HepG2 (cell line): ENCODE data around the gene CBFA2T2. TPM values are rescaled to one million over a fixed set of nuclear protein-coding genes. Genes with fewer than 3 reads are reported as not detected.

Experiments used
- AHR ChIP-seq: IDR thresholded peaks from 2 replicates; pipeline ENCODE4 v1.6.1; 2018; ENCODE audit warnings: missing genetic modification reagents, missing compliant biosample characterization
- CC2D1A ChIP-seq: sonication (generic); formaldehyde crosslinking; IDR thresholded peaks from 2 replicates; pipeline ENCODE4 v1.8.1; 2023; ENCODE audit warnings: mild to moderate bottlenecking, missing genetic modification reagents
- KDM2A ChIP-seq: sonication (generic); formaldehyde crosslinking; IDR thresholded peaks from 2 replicates; pipeline ENCODE4 v1.4.0; 2020; ENCODE audit warnings: low read depth, missing genetic modification reagents, borderline replicate concordance
- NCOA2 ChIP-seq: sonication (generic); formaldehyde crosslinking; IDR thresholded peaks from 2 replicates; pipeline ENCODE4 v1.8.0; 2022; ENCODE audit warnings: inconsistent platforms
- NR2C2 ChIP-seq: sonication (generic); formaldehyde crosslinking; IDR thresholded peaks from 2 replicates; pipeline ENCODE4 v1.4.0; 2020; ENCODE audit warnings: missing genetic modification reagents, mild to moderate bottlenecking, moderate library complexity, borderline replicate concordance
- SMC3 ChIP-seq: IDR thresholded peaks from 2 replicates; pipeline ENCODE4 v1.6.1; 2011; ENCODE audit warnings: low read length, improper control_type of control experiment
- THYN1 ChIP-seq: sonication (generic); formaldehyde crosslinking; IDR thresholded peaks from 2 replicates; pipeline ENCODE4 v1.8.1; 2023; ENCODE audit warnings: low read depth, mild to moderate bottlenecking, moderate library complexity, missing genetic modification reagents, borderline replicate concordance
- ZBTB1 ChIP-seq: sonication (generic); formaldehyde crosslinking; IDR thresholded peaks from 2 replicates; pipeline ENCODE4 v1.4.0; 2020; ENCODE audit warnings: missing genetic modification reagents, borderline replicate concordance
- ZNF451 ChIP-seq: sonication (generic); formaldehyde crosslinking; IDR thresholded peaks from 2 replicates; pipeline ENCODE4 v1.5.0; 2020; ENCODE audit warnings: mild to moderate bottlenecking, missing genetic modification reagents
- polyA plus RNA-seq, 8 experiments: library from polyadenylated mRNA; depleted of rRNA in 3 of 8; stranded (reverse) in 7 of 8; unstranded in 1 of 8; fragments of >200 nt; fragmentation: Illumina TruSeq in 4 of 8; extraction: Trizol in 4 of 8; gene quantifications; 2 replicates each; pipeline versions ENCODE4 v1.2.1 to v1.2.3, GENCODE V29; 2011 to 2016; ENCODE audit warnings: low read depth in 4 of 8, missing spikeins in 1 of 8, mixed read lengths in 1 of 8; ENCODE audit not compliant: insufficient read depth in 1 of 8
- total RNA-seq, 5 experiments: library from RNA; depleted of rRNA; stranded (reverse); fragments of >200 nt; fragmentation: Illumina TruSeq; extraction: Trizol; gene quantifications; 2 replicates each; pipeline ENCODE4 v1.2.3, GENCODE V29; 2016; ENCODE audit warnings: low read depth in 1 of 5
- TF ChIP-seq, protein P1 (sequence below), 2 experiments: fragments of 450-650 bp in 1 of 2; sonication (generic) in 1 of 2; formaldehyde crosslinking in 1 of 2; IDR thresholded peaks; 2 replicates each; pipeline versions ENCODE4 v1.6.1 to v1.8.0; 2016 to 2022; ENCODE audit warnings: antibody characterized with exemption in 1 of 2, mild to moderate bottlenecking in 1 of 2, missing genetic modification reagents in 1 of 2
- TF ChIP-seq, protein P2 (sequence below): sonication (generic); formaldehyde crosslinking; IDR thresholded peaks from 2 replicates; pipeline ENCODE4 v1.5.0; 2020; ENCODE audit warnings: missing genetic modification reagents
- TF ChIP-seq, protein P3 (sequence below): sonication (generic); formaldehyde crosslinking; IDR thresholded peaks from 2 replicates; pipeline ENCODE4 v1.4.0; 2020; ENCODE audit warnings: missing genetic modification reagents
- TF ChIP-seq, protein P4 (sequence below): sonication (generic); formaldehyde crosslinking; conservative IDR thresholded peaks from 2 replicates; pipeline ENCODE4 v1.4.0; 2020; ENCODE audit warnings: missing genetic modification reagents

Gene CBFA2T2
- total and polyA plus RNA-seq, 2 of the 13 experiments (the other 11 are each of a cell fraction or from before 2014, with no cell fraction given) = 6.3 to 21.2 TPM

DNA sequence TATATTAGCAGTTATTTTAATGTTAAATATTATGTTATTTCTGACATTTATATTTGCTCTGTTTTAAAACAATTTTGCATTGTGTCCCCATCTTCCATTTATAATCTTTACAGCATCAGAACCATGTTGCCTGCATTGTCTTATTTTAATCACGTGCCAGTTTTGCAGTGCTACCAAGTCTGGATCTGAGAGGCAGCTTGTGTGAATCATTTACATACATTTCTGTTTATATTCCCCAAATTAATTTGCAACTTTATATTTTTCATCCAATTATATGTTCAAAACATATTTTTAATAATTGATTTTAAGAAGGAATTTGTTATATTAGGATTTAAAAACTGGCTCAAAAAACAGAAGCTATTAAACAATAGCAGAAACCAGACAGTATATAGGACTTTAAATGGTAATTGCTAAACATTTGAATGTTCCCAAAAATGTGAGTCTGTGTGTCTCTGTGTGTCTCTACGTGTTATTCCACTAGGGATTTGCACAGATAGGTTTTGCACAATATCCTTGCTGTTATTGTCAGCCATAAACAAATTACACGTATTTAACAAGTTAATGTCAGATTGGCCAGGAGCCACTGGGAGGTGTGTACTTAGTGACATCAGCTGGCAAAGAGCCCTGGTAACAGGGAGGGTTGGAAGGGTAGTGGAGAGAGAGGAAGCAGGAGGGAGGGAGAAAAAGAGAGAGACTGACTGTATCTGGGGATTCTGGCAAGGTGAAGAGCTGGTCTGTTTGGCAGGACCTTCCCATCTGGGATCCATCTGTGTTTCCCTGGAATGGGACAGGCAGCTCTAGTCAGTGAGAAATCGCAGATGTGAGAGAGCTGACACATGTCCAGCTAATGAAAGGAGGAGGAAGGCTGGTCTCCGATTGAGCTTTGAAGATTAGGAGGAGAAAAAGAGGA, 72.1 kb downstream of the CBFA2T2 start (continued):
- TF ChIP-seq, protein P1, sequence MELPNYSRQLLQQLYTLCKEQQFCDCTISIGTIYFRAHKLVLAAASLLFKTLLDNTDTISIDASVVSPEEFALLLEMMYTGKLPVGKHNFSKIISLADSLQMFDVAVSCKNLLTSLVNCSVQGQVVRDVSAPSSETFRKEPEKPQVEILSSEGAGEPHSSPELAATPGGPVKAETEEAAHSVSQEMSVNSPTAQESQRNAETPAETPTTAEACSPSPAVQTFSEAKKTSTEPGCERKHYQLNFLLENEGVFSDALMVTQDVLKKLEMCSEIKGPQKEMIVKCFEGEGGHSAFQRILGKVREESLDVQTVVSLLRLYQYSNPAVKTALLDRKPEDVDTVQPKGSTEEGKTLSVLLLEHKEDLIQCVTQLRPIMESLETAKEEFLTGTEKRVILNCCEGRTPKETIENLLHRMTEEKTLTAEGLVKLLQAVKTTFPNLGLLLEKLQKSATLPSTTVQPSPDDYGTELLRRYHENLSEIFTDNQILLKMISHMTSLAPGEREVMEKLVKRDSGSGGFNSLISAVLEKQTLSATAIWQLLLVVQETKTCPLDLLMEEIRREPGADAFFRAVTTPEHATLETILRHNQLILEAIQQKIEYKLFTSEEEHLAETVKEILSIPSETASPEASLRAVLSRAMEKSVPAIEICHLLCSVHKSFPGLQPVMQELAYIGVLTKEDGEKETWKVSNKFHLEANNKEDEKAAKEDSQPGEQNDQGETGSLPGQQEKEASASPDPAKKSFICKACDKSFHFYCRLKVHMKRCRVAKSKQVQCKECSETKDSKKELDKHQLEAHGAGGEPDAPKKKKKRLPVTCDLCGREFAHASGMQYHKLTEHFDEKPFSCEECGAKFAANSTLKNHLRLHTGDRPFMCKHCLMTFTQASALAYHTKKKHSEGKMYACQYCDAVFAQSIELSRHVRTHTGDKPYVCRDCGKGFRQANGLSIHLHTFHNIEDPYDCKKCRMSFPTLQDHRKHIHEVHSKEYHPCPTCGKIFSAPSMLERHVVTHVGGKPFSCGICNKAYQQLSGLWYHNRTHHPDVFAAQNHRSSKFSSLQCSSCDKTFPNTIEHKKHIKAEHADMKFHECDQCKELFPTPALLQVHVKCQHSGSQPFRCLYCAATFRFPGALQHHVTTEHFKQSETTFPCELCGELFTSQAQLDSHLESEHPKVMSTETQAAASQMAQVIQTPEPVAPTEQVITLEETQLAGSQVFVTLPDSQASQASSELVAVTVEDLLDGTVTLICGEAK (IDR thresholded peaks at IDR 0.05) = no peak
- TF ChIP-seq, protein P1 (CRISPR knock-in tag; IDR thresholded peaks at IDR 0.05) = no peak
- TF ChIP-seq, protein P2, sequence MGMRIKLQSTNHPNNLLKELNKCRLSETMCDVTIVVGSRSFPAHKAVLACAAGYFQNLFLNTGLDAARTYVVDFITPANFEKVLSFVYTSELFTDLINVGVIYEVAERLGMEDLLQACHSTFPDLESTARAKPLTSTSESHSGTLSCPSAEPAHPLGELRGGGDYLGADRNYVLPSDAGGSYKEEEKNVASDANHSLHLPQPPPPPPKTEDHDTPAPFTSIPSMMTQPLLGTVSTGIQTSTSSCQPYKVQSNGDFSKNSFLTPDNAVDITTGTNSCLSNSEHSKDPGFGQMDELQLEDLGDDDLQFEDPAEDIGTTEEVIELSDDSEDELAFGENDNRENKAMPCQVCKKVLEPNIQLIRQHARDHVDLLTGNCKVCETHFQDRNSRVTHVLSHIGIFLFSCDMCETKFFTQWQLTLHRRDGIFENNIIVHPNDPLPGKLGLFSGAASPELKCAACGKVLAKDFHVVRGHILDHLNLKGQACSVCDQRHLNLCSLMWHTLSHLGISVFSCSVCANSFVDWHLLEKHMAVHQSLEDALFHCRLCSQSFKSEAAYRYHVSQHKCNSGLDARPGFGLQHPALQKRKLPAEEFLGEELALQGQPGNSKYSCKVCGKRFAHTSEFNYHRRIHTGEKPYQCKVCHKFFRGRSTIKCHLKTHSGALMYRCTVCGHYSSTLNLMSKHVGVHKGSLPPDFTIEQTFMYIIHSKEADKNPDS = no peak
- TF ChIP-seq, protein P3, sequence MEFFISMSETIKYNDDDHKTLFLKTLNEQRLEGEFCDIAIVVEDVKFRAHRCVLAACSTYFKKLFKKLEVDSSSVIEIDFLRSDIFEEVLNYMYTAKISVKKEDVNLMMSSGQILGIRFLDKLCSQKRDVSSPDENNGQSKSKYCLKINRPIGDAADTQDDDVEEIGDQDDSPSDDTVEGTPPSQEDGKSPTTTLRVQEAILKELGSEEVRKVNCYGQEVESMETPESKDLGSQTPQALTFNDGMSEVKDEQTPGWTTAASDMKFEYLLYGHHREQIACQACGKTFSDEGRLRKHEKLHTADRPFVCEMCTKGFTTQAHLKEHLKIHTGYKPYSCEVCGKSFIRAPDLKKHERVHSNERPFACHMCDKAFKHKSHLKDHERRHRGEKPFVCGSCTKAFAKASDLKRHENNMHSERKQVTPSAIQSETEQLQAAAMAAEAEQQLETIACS (CRISPR knock-in tag) = no peak
- TF ChIP-seq THYN1 (CRISPR knock-in tag) (no peak), NCOA2 (CRISPR knock-in tag) (no peak; the same call in 1 of the 2 replicates), NR2C2 (no peak), AHR (no peak; the same call in 1 of the 2 replicates), ZBTB1 (CRISPR knock-in tag) (no peak), CC2D1A (CRISPR knock-in tag) (0 out of 2 replicates have a peak, but pooled peaks have one; percentile 61), ZNF451 (CRISPR knock-in tag) (no peak), KDM2A (CRISPR knock-in tag) (peak; percentile 45; the same call in 1 of the 2 replicates), SMC3 (no peak)
- TF ChIP-seq, protein P4, sequence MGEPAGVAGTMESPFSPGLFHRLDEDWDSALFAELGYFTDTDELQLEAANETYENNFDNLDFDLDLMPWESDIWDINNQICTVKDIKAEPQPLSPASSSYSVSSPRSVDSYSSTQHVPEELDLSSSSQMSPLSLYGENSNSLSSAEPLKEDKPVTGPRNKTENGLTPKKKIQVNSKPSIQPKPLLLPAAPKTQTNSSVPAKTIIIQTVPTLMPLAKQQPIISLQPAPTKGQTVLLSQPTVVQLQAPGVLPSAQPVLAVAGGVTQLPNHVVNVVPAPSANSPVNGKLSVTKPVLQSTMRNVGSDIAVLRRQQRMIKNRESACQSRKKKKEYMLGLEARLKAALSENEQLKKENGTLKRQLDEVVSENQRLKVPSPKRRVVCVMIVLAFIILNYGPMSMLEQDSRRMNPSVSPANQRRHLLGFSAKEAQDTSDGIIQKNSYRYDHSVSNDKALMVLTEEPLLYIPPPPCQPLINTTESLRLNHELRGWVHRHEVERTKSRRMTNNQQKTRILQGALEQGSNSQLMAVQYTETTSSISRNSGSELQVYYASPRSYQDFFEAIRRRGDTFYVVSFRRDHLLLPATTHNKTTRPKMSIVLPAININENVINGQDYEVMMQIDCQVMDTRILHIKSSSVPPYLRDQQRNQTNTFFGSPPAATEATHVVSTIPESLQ = no peak
